TTC549 (cell line): ENCODE measurements around the gene HAAO.

Source experiments
- FAIRE-seq: peaks from 2 replicates; lab custom pipeline; 2012; peaks lifted over from hg19 to GRCh38; lab: Jason Lieb, UNC

HAAO gene

DNA sequence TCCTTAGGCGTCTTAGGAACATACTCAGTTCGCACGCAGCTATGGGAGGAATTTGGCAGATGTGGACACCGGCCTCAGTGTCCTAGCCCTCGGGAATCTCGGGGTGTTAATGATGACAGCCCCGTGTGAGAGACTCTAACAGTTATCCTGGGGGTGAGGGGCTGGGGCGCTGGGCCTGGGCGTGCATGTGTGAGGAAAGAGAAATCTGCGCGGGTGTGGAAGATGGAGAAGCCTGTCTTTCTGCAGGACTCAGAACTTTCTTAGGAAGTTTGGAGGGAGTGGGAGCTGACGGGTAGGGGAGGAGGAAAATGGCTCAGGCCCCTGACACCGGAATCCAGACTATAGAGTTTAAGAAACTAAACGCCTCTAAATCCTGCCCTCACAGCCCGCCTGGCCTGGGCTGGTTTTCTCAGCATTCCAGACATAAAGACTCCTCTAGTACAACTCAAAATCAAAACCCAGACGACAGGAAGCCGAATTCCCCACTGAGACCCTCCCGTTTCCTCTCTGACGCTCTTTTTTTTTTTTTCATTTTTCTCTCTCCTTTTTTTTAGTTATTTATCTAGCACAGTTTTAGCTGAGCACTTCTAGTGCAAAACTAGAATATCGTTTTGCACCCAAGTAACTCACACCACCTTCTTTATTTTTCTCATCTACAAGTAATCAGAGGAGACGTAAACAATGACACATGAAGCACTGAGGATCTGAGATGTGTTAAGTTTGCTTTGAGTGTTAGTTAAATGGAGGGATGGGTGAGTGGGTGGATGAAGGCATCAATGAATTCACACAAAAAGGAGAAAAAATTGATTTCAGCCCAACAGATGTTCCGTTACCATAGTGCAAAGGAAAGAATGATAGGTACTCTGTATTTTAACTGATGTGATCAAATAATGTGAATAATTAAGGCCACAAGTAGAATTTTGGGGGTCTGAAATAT lies 1.2 kb upstream of the HAAO start:
- no peak for FAIRE-seq

DNA sequence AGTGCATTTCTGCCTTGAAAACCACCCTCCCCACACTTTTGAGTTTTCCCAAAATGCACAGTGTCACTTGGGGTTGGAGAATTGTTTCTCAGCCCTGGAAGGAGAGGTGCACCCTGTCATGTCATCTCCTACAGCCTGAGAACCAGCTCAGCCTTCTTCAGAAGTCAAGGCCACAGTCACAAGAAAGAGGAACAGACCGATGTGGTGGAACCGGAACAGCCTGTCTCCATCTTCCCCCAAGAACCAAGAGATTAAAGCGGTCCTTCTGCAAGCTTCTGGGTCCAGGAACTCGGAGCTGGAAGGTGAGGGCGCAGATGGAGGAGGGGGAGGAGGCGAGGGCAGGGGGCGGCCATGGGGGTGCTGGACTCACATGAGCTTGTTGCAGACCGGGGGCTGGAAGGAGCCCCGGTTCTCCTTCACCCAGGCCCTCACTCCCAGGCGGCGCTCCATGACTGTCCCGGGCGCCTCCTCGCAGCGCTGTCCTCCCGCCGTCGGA lies 248 bp downstream of the HAAO start:
- FAIRE-seq = no peak

DNA sequence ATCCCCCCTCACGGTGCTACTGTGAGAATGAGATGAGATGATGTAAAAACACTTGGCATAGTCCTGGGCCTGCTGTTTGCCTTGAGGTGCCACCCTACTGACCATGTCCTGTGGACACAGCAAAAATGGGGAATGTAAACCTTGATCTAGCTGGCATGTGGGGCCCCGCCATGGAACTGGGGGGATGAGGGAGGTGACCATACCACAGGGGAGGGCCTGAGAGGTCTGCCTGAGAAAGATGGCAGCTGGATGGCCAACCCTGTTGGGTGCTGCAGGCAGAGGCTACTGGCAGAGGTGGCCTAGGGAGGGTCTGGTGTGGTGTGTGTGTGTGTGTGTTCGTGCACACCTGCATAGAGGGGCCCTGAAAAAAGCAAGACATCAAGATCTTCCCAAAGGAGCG lies 777 bp downstream of the HAAO start:
- FAIRE-seq = no peak

DNA sequence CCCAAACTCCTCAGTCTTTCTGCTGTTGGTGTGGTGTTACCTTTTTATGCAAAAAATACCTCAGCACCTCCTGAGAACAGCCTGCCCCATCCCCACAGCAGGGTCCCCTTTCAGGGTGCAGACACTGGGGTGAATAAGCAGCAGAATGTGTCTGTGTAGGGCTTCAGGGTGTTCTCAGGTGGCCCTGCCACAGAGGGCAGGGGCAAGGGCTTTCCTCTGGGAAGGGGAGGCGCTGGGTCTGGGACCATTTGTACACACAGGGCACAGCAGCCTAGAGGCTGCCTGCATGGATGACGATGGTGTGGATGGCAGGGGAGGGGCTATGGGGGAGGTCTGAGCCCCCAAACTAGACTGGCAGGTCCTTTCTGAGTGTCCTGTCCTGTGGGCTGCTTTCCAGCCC lies 2.6 kb downstream of the HAAO start:
- no peak for FAIRE-seq

DNA sequence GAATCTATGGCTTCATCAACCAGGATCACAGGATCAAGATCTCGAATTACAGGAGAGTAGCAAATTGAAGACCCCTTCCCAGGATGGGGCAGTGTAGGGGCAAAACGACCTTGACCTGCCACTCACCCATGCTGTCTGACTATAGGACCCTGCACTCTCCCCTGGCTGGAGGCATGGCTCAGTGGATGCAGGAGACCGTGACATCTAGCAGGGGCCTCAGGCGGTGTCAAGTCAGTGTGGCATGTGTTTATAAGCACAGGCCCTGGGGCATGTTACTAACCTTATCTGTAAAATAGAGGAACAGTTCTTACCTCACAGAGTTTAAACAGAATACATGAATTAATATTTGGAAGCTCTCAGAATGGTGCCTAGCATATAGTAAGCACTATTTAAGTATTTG lies 3.5 kb downstream of the HAAO start:
- no peak for FAIRE-seq

DNA sequence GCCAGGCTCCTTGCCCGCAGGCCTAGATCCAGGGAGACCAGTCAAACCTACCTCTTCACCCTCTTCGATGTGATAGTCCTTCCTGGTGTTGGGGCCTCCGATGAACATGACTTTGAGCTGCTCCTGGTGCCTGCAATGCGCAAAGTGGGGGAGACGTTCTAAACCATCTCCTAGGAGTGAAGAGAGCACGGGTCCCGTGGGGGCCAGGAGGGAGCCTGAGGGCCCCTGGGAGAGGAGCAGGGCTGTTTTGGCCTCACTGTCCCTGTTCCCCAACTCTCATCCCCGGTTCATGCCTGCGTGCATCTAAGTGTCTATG lies 3.9 kb downstream of the HAAO start:
- no peak for FAIRE-seq

DNA sequence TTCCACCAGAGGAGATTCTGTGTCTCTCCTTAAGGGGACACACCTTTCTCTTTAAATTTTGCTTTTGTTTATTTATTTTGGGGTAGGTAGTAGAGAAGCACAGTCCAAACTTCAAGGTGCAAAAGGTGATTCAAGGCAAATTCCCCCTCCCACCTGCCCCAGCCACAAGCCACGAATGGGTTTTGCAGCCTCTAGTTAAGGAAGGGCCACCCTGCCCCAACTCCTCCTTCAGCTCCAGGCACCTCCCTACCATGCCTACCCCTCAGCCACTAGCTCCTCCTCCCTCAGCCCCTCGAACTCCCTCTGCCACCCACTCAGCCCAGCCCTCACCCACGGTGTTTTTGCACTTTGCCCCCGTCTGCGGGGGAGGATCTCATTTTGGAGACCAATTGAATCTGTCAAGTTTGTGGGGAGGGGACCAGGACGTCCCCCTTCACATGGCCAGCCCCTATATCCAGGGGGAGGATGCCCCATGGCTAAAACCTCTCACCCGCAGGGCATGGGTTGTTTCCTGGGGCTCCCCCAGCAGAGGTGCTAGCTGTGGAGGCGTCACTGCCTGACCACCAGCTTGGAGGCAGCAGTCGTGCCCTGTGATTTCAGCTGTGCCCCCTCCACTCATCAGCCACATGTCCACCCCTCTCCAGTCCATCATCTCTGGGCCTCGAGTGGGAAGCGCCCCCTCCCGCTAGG lies 4.5 kb downstream of the HAAO start:
- no peak for FAIRE-seq

DNA sequence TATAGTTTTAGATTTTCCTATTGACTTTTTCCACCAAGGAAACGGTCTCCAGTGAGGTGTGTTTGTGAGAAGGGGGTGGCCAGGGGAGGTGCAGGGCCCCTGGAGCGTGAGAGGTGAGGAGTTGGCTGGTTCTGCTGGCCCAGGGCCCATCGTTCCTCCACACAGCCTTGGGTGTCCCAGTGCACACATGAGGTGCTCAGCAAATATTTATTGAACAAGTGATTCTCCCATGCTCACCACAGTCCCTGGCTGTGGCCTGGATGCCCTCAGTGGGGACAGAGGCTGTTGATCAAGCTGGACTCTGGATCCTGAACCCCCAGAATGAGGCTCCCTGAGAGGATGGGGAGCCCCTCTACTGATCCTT lies 5.0 kb downstream of the HAAO start:
- FAIRE-seq = no peak

DNA sequence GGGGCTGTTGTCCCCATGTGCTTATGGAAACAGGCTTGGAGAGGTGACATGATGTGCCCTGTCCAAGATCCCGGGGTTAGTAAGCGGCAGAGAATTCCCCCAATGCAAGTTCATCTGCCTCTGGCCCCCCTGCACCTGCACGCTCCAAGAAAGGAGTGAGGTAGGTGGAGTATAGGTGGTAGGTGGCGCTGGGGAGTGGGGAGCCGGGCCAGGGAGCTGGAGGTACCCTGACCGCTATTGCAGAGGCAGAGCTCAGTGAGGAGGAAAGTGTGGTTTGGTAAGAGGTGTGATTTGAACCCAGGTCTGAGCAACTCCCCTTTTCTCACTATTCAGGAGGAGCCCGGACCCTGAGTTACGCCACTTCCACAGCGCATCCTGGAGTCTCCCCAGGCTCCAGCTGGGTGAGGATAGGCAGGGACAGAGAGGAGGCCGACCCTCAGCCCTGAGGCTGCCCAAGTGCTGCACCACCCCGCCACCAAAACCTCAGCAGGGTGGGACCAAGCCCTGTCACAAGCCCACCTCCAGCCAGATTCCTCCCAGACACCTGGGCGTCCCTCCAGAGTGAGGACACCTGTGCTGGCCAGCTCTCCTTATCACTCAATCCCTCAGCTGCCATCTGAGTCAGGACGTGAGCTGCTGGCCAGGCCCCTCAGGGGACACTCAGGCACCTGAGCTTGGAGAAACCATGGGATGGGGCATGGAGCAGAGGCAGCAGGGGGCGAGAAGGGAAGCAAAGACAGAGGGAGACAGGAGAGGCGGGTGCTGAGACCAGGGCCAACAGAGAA lies 5.6 kb downstream of the HAAO start:
- no peak for FAIRE-seq

DNA sequence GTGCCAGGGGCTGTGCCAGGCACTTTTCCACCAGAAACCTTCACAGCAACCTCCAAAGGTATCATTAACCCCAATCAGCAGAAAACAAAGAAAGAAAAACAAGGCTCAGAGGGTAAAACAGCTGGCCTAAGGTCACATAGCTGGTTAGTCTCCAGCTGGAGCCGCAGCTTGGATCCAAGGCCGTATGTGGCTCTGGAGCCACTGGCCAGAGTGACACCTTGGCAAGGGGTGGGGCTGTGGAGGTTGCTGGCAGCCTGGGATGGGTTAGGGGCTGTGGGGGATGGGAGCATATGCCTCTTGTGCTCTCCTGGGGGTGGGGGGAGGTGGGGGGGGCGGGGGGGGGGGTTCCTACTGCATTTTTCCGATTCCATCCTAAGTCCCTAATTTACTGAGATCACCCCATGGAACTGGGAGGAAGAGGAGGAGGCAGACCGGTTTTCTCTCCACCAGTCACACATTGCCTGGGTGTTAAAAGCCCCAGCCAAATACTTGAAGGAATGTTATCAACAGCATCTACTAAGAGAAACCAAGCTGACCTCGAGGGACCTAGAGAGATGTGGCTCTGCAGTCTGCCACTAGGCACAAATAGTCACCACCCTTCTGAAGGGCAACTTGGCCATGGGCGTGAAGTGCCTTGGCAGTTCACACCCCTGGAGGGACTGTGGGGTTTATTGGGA lies 8.0 kb downstream of the HAAO start:
- FAIRE-seq = no peak

DNA sequence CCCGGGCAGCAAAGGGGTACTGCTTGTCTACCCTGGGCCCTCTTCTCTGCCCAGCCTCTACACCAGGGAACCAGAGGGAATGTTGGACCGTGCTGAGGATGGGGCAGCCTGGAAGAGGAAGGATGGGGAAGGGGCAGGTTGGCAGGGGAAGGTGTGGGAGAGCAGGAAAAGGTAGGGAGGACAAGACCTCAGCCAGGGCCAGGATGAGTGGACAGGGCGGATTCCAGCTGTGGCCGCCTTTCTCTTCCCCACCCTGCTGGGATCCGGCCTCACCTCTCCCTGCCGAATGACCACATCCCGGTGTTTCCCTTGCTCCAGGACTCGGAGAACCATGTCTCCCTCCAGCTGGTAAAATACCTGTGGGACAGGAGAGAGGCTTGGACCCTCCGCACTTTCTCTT lies 8.9 kb downstream of the HAAO start:
- no peak for FAIRE-seq

DNA sequence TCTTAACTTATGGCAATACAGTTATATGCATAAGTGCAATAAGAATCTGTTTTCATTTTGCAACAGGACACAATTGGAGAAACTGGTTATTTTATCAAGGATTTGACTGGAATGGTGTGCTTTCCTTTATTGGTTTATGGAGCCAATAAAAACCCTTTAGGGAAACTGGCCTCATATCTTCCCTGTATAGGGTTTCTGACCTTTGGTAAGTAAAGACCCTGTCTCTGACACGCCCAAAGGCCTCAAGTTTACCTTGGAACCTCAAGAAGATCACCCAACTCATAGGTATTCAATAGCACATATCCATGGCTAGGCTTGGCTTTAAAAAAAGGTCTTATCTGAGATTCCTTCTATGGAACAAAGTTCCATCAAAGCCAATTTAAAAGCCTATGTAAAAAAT lies 11.2 kb downstream of the HAAO start:
- FAIRE-seq = no peak

DNA sequence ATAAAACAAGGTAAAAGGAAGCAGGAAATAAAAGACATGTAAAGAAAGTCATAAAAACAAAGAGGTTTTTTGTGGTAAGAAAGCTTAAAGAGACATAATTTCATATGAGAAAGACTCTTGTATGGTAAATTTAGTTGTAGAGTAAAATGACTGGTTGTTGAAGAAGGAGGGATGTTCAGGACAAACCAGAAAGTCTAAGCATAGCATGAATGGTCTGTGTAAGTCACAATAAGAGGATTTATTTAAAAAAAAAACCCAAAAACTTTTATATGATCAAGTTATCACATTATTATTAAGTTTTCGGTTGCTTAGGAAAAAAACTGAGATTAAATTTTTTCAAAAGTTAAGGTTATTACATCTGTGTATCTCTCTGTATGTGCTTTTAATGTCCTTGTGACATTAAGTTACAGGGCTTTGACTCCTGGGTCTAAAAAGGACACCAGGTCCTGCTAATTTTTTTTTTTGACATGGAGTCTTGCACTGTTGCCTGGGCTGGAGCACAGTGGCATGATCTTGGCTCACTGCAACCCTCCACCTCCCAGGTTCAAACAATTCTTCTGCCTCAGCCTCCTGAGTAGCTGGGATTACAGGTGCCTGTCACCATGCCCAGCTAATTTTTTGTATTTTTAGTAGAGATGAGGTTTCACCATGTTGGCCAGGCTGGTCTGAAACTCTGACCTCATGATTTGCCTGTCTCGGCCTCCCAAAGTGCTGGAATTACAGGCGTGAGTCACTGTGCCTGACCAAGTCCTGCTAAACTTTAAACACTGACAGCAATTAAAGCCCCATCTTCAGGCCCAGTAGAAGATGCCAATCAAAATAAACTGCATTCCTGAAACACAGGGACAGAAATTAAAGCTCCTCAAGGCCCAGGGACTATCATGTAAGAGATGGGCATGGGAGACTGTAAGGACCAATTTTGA lies 14.2 kb downstream of the HAAO start:
- no peak for FAIRE-seq

DNA sequence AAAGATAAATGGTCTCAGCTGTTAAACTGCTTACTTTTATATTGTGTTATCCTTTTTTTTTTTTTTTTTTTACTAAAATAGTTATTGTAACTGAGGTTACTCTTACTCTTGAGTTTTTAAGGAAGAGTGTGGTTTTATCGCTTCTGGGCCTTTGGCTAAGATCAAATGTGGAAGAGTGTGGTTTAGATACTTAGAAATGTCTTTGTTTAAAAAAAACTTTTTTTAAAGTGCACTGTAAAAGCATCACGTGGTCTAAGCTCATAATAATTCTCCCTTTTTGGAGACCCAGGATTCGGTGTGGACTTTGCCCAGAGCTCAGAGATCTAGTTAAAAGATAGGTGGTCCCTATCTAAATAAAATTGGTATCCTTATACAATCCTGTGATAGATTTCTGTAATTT lies 16.6 kb downstream of the HAAO start:
- FAIRE-seq = no peak

DNA sequence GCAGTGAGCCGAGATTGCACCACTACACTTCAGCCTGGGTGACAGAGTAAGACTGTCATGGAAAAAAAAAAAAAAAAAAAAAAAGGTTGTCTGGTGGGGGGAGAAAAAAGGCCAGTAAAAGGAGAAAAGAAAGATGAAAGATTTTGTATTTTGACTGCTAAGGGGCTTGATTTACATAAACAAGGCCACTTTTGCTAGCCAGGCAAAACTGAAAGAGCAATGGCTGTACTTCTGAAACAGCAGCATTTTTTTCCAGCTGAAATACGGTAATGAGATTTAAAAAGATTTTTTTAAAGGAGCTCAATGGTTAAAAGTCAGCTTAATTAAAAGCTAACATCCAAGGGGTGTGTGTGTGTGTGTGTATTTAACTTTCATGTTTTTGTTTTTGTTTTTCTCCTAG lies 17.2 kb downstream of the HAAO start:
- no peak for FAIRE-seq

DNA sequence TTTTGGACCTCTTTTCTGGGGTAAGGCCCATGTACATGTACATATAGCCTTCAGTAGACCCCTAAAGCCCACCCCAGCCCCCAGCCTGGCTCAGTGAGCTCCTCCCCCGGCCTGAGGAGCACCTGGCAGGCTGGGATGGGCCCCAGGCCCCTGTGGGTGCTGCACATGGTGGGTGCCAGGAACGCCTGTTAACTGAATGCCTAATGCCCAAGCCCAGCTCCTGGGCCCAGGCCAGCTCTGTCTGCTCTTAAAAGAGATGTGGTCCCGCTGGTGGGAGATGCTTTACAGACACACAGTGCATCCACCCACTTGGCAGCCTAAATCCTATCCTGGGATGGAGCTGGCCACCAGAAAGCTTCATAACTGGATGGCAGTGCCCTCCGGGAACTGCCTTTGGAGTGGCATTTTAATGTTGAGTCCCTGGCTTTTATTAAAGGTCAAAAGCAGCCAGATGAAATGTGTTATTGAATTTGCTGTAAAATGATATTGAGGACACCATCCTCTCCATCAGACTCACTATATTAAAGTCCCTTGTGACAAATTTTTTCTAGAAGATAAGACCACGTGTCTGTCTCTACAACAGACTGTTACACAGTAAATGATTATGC lies 20.7 kb downstream of the HAAO start:
- FAIRE-seq = no peak

DNA sequence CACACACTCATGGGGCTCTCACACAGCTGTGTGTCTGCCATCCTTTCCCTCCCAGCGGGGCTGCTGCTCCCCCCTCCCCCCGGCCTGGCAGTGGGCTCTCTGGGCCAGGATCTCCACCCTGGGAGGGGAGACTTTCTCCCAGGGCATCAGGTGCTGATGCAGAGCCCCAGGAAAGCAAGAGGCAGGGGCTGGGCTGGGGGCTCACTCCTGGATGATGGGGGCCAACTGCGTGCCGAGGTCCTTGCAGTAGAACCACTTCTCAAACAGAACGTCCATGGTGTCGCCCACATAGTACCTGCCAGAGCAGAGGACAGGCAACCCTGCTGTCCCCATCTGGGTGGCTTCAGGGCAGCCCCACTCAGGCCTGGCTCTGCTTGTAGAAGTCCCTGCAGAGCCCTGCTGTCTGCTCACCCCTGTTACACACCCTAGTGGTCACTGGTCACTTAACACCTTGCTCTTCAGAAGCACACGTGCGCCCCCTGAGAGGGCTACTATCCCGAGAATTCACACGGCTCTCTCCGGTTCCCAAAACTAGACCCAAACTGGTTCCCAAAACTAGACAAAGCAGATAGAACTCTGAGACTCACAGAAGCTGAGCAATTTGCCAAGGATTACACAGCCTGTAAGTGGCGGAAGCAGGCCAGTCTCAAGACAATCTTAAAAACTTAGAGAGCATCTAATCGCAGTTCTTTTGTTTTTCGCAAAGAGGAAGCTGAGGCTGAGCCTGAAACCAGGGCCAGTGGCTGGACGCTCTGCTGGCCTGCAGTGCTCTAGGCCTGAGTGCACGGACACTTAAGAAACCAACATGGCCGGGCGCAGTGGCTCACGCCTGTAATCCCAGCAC lies 21.9 kb downstream of the HAAO start:
- no peak for FAIRE-seq

DNA sequence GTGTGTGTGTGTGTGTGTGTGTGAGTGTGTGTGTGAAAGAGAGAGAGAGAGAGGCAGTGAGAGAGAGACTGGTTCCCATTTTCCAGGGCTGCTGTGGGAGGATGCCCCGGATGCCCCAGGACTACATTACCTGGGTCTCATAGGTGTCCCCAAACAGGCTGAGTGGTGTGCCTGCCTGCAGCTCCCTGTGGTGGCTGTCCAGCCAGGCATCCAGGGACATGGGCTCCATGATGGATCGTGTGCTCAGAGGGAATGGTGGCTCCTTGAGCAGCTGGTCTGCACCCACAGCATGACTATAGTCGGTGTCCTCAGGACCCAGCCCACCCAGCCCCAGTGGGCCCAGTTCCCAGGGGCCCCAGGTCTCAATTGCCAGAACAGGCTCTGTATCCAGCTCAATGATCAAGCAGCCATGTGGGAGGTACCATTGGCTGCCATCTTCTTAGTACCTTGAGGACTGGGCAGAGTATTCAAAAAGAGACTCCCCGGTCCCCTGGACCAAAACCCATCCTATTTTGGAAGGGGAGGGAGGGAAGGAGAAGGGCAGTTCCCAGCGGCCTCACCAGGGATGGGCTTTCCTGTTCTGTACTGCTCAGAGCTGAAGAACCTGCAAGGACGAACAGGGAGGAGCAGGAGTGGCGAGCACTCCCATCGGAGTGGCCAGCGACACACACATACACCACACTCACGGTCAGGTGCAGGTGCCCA lies 22.6 kb downstream of the HAAO start:
- FAIRE-seq = no peak

DNA sequence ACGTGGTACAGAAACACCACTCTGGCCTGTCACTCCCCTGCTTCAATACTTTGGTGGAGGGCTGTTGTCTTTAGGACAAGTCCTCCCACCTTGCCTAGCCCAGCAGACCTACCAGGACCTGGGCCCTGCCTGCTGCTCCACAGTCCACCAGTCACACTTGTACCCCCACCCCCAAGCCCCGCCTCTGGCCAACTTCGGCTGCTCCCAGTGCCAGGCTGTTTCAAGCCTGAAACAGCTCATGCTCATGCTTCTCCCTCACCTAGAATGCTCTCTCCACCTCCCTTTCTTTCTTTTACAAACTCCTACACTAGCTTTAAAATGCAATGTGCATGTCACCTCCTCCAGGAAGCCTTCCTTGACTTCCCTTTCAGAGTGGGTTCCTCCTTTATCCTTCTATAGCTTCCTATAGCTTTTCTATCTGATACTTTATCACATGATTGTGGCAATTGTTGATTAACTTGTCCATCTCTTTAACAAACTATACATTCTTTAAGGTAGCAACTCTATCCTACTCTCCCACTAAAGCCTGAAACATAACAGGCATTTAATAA lies 23.6 kb downstream of the HAAO start:
- no peak for FAIRE-seq
